Activated CD4-positive, CD25-positive, alpha-beta regulatory T cell (primary cell): ENCODE data around the gene SLC6A11.

ENCODE experiments used
- DNase-seq, 4 experiments: peaks; one replicate each; lab custom pipeline; 2025; lab: John Stamatoyannopoulos, UW

The SLC6A11 gene

DNA sequence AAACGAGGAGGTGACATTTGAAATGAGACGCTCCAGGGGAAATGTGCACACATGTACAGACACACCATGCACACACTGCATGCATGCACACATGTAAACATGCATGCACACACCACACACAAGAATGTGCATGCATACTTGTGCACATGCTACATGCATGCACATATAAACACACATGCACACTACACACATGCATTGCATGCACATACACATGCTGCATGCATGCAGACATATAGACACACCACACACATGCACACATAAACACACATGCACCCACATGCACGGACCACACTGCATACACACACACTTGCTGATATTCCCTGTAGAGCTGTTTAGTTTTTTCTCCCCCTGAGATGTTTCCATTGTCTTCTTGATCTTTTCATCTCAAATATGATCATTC lies 138.7 kb downstream of the SLC6A11 start:
- no peak for DNase-seq

DNA sequence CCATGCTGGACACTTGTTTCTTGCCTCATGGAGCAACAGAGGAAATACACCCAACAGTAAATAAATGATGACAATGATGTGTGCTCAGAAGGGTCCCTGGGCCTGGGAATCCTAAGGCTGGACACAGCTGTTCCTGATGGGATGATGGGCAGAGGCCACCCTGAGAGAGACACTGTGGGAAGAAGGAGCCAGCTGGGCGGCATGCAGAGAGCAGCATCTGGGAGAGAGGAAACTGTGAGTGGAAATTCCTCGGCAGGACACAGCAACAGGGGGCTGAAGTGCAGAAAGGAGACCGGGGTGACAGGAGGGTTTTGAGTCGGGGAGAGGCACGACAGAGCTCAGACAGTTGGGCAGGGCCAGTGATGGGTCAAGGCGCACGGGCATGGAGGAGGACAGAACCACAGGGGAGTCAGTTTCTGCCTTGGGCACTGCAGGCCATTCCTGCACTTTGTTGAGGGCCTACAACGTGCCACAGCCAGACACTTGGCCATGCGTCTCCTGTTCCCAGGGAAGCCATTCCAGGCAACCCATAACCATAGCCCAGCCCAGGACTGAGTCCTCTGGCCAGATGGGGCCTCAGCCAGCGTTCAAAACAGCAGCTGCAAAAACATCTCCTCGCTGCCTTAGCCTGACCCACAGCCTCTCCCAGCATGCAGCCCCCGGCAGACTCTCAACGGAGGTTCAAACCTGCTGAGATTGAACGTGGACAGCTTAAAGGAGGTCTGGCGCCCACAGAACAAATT lies 139.9 kb downstream of the SLC6A11 start:
- no peak for DNase-seq

DNA sequence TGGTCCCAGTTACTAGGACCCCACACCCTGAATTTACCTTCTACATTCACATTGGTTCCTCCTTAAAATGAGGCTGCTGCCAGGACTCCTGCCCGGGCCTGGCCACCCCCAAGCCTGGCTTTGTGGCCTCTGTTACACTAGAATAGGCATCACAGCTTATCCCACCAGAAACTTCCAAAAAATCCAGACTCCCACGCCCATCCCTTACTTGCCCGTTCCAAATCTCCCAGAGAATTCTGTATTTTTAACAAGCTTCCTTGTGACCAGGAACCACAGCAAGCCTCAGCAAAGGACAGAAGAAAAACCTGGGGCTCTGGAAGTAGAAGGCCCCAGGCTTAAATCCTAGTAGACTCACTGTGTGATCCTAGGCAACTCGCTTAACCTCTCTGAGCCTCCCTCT lies 140.5 kb downstream of the SLC6A11 start:
- DNase-seq, result no peak

DNA sequence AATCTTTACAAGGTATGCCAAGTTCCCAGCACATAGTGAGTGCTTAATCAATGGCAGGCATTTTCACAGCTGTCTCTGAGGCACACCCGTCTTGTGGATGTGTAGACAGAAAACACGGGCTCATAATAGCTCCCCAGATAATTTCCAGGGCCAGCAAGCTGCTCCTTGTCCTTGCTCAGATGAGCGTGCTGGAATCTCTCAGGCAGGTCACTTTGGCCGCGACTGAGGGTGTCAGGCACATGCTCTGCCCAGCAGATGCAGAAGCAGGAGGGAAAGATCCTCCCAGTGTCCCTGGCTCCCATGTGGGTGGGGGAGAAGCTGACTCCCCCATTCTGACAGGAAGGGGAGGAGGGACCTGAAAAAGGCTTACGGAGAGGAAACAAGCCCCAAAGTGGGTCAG lies 141.0 kb downstream of the SLC6A11 start:
- DNase-seq, result no peak

DNA sequence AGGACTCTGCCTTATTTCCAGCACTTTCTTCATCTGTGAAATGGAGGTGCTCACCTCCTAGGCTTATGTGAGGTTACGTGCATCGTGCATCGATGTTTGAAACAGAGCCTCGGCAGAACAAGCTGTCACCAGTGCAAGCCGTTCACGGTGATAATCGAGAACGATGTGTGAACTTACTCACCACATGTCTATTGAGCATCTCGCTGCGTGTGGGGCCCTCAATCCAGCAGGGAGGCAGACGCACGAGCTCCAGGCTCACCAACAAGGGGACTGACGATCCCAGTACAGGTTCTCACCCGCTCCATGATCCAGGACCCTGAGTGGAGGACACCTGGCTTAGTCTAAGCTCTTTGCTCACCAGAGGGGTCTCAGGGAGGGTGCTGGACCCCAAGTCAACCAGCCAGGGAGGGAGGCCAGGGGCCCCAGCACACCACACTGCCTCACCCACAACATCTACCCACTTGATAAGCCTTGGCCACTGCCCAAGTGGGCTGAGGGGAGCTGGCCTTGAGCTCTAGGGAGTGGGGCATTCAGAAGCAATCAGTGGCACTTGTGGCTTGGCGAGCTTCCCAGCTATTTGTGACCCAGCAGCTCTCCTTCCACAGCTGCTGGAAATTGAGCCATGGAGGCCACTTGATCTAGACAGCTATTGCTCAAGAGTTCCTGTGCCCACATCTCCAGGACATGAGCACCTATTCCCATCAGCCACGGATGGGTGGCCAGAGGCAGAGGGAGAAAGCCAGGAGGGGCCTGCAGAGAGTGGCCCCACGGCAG lies 142.1 kb downstream of the SLC6A11 start:
- DNase-seq, result no peak

DNA sequence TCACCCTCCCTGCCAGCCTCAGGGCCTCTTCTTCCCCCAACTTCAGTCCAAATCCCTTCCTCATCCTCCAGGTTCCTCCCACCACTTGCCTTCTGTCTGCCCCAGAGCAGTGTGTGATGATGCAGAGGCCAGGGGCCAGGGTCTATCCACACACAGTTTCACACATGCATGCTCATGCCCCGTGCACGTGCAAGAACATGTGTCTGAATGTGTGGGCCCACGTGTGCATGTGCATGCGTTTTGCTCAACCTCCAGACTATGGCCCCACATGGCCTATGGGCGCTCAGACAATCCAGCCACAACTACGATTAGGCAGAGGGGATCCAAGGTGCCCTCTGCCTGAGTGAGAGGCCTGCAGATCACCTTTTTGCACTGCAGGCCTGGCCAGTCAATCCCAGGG lies 144.2 kb downstream of the SLC6A11 start:
- DNase-seq, result no peak

DNA sequence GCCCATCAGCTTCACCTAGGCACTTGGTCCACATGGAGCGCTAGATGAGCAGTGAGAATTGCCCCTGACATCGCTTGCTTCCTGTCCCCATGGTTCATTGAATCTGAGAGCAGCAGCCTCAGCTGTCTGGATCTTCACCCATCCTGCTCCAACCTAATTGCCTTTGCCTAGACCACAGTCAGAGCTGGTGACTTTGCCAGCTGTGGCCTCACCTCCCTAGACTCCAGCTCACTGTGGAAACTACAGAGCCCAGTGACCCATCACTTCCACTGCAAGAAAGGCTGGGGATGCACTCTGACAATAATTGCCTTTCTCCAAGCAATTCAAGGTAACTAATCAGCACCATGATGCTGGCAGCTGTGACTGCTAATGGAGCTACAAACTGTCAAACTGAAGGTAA lies 145.9 kb downstream of the SLC6A11 start:
- no peak for DNase-seq

DNA sequence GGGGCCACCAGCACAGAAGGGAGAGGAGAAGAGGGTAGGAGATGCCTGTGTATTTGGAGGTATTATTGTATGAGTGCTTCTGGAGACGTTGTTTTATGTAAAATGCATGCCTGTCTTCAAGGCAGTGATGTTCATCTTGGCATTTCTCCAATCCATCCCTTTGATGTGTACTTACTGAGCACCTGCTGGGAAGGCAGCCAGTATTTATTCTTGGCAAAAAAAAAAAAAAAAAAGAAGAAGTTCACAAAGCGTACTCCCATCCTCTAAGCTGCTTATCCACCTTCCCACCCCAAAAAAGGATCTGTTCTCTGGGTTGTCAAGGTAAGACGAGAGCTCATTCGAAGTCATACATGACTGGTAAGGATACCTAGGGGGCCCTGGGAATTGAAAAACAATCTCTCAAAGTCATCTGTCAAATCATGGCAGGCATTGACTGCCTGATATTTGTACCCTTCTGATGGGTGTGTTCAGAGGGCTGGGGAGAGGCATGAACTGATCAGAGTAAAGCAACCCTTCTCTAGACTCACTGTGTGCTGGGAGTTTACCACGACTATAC lies 146.5 kb downstream of the SLC6A11 start:
- no peak for DNase-seq

DNA sequence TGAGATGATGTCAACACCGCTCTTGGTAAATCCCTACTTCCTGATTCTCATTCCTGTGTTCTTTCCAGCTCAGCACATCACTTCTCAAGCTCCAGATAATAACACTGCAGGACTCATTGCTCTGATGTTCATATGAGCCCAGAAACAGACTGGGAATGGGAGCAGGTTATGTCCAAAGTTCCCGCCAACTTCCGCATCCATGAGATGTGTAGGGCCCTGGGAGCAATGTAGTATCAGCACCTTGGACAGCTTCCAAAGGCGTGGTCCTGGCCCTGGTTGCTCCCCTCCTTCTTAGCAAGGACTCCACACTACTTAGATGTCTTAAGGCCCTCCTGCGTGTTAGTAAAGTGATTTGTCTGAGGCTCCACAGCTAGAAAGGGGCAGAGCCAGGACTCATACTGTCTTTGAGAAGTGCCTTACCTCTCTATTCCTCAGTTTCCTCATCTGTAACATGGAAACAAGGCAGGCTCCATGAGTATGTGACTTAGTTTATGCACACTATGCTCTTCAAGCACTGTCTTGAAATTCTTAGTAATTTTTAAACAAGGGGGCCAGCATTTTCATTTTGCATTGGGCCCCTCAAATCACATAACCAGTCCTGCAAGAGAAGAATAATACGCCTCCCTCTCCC lies 148.6 kb downstream of the SLC6A11 start:
- no peak for DNase-seq

DNA sequence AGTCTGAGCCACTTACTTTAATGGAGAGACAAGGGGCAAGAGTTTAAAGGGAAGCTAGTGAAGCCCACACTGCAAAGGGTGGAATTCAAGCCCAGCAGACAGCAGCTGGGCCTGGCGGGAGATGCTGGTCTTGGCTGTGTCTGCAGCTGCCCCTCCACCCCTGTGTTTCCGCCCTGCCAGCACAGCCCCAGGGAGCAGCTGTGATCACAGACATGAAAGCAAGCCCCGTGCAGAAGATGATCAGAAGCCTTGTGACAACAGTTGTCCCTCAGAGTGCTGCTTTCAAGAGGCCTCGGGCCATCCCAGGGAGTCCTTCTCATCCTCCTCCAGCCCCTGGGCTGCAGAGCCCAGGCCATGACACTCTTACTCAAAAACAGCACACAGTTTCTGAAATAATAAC lies 152.4 kb downstream of the SLC6A11 start:
- no peak for DNase-seq

DNA sequence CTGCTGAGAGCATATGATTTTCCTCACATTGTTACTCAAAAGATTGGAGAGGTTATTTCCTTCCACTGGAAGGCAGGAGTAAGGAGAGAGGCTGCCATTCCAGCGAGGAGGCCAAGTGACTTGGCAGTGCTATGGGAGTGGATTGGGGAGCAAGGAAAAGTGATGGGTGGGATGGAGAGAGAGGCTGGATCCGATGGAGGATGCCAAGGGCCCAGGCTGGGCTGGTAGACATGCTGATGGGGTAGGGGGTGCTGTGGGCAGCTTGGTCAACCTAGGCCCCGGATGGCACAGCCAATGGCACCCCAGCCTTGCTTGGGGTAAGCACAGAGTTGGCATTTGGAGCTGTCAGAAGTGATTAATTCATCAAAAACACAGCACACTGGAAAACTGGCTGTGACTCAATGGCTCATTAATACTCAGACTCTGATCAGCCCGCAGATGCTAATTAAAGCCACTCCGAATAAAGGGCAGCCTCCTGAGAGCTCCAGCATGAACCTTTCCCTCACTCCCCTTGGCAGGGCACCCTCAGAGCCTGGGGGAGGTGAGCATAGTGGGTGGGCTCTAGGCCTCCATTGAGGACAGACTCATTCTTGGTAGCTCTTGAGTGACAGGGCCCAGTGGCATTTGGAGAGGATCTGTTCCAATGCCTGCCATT lies 154.4 kb downstream of the SLC6A11 start:
- DNase-seq, result no peak

DNA sequence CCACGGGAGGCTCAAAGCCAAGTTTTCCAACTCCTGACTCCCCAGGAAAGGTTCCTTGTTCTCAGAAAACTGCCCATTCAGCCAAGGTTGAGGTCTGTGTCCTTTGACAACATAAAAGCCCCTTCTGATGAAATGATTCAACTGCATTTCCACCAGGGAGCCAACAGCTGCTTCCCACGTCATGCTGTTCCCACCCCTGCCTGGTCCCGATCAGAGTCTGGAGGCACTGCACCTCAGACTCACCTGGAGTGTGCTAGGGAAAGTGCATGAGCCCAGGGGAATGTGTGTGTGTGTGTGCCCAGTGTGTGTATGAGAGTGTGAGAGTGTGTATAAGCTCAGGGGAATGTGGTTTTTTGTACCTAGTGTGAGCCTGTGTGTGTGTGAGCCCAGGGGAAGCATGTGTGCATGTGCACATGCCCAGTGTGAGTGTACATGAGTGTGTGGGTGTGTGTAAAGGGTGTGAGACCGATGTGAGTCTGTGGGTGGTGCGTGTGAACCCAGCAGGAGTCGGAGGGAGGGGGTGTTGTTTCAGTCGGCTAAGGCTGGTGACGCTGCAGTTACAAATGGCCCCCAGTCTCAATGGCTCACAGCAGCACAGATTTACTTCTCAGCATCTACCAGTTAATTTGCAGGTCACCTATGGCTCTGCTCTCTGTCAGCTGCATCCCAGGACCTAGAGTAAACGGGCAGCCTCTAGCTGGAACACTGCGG lies 156.2 kb downstream of the SLC6A11 start:
- no peak for DNase-seq

DNA sequence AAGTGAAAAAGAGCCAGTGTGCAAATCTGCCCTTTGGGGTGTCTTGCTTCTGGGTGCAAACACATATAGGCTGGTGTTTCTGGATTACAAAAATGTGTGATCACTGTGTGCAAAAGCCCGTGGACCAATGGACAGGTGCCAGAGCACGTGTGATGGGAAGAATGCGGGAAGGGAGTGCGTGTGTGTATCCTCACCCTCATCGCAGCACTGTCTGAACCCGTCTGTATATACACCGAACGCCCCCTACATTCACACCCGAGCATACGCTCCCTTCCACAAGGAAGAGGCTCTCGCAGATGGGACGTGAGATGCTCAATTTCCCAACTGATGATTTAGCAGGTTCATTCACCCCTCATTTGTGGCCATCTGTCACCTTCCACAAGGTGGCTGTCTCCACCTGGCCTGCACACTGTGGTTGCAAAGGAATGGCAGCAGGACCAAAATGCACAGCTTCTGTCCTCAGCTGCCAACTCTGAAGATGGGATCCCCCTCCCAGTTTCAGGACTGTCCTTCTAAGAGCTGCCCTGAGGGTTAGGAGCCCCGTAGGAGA lies 157.1 kb downstream of the SLC6A11 start:
- no peak for DNase-seq

DNA sequence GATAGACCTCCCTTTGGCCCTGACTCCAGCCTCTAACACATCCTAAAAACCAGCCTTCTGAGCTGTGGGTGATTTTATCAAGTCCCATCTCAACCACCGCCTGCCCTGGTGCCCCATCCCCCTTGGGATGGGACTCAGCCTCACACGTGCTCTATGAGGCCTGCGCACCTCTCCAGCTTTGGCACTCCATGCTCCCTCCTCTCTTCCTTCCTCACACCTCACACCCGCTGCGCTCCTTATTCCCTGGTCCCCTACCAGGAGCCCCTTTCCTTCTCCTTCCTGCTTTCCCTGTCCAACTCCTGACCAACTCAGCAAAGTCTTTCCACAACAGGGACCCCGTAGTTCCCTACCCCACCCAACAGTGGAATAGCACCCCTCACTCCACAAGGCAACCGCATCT lies 158.1 kb downstream of the SLC6A11 start:
- DNase-seq, result no peak

DNA sequence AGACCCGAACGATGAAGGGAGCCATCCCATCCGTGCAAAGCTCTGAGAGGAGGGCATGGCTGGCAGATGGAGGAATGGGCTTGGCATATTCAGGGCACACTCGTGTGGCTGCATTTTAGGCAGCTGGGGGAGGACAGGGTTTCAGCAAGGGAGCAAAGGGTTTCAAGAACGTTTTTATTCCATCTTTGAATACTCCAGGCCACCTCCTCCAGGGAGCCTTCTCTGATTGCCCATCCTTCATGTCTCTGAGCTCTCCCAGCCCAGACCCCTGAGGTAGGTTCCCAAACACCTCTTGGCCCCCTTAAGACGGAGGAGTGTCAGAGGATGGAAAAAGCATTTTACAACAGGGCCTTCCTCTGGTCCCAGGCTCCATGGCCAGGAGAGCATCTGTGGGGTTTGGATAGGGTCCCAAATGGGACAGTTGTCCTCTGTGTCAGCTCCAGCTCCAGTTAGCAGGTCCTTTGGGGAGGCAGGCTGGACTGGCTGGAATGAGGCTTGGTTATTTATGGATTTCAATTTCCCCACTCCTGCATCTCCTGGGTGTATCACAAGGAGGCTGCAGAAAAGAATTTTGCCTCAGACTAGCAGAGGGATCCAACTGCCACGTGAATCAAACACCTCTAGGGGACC lies 158.8 kb downstream of the SLC6A11 start:
- no peak for DNase-seq

DNA sequence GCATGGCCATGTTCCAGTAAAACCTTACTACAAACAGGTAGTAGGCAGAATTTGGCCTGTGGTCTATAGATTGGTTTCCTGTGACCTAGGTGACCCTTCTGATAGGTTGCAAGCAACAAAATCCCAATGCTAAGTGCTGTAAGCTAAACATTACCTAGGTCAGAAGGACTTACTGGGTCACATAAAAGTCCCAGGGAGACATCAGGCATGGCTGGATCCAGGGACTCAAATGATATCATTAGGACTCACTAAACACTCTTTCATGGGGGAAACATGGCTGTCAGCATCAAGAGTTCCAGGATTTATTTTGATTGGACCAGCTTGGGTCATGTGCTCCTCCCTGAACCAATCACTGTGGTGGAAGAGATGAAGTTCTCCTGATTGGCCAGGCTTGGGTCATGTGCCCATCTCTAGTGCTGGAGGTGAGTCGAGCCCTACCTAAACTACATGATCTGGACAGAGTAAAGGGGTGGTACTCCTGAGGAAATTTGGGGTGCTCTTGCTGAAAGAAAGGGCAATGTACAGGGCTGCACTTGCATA lies 159.7 kb downstream of the SLC6A11 start:
- DNase-seq, result no peak

DNA sequence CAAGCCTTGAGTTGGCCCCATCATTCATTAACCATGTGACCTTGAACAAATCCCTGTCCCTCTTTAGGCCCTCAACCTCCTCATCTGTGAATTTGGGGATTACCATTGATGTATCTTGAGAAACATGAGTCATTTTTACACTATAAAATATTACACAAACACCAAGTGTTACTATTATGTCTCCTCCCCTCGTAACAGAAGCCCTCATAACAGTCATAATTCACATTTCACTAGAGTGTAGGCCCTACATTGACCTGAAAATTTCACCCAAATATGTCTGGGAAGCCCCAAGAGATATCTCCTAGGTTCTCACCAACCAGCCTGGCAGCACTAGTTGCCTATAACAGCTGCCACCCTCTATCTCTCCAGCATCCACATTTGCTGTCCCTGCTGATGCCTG lies 160.7 kb downstream of the SLC6A11 start:
- no peak for DNase-seq

DNA sequence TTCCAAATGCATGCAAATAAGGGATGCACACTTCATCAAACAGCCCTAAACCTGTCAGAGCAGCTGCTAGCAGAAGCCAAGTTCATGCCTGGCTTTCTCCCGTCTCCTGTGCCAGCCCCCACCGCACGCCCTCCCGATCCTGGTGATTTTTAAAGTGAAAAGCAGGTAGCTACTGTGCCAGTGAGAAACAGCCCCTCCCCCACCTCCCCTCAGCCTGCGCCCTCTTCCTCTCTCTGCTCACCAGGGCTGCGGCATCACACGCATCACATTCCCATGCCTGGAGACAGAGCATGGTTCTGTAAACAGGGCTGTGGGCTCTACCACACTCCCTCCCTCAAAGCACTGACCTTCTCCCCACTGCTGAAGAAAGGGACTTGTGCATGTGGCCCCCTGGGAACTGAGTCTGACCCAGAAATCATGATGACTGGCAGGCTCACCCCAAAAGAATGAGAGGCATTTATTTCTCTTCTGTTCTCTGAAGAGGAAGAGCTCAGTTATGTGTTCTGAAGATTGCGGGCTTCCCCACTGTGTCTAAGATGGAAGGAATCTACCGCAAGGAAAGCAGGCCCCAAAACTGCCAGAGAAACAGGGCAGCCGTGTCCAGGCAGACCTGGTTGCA lies 162.0 kb downstream of the SLC6A11 start:
- DNase-seq, result no peak

DNA sequence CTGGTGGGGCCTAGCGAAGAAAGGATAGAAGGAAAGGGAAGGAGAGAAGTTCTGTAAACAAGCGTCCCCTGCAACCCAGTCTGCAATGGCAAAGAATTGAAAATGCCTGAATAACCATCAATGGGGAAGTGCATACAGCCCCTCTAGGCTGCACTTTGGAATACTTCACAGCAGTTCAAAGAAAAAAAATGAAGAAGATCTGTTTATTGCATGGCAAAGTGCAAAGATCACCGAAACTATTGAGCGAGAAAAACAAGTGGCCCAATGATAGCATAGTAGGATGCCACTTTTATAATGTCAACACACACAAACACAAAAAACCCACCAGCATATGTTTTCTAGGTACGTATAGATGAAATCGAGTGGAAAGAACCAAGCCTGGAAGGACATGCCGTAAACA lies 162.9 kb downstream of the SLC6A11 start:
- DNase-seq, result no peak

DNA sequence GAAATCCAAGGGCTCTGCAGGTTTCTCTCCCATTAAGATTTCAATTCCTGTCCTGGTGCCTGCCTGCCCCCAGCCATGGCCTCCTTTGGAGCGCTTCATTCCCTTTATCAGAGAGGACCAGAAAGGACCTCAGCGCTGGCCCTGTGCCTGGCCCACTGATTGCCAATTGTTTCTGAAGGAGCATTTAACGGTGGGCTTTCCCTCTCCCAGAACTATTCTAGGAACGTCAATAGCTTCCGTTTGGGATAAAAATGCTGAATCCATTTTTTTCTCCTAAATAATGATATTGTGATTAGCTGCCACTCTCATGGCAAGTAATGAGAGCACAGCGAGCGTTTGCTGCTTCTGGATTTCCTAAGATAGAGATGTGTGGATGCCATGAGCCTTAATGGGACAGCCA lies 164.3 kb downstream of the SLC6A11 start:
- DNase-seq, result no peak
